Esophagus squamous epithelium (tissue), 4 donors: Measurements from ENCODE around the gene HTR3B.

ENCODE experiments used
- CTCF ChIP-seq, 6 experiments: fragments of 450-650 bp in 4 of 6; fragments of 200-600 bp in 2 of 6; sonication (generic) in 2 of 6; IDR thresholded peaks; one replicate each; pipeline ENCODE4 v1.5.1; 2016 to 2019; ENCODE audit warnings: antibody characterized with exemption in 6 of 6, mild to moderate bottlenecking in 4 of 6, moderate library complexity in 4 of 6
- POLR2A ChIP-seq, 4 donors: fragments of 450-650 bp; IDR thresholded peaks; one replicate each; pipeline ENCODE4 v1.6.1; 2017; ENCODE audit warnings: antibody characterized with exemption in 4 of 4, mild to moderate bottlenecking in 4 of 4, moderate library complexity in 3 of 4

- TF ChIP-seq CTCF (IDR thresholded peaks at IDR 0.05) (no peak), POLR2A (IDR thresholded peaks at IDR 0.05) (no peak)
These were observed 82.0 kb downstream of the HTR3B start for GRCh38 chr11:113986351-113987140.
